HCT116 (cell line): ENCODE measurements around the gene GRIN2B. TPM values are rescaled to one million over a fixed set of nuclear protein-coding genes. Genes with fewer than 3 reads are reported as not detected.

Experiments
- ATAC-seq: fragments of 200-7000 bp; cut with Tn5 transposase; 2 replicates; pipeline ENCODE4 v1.9.1; 2020; ENCODE audit warnings: mild to moderate bottlenecking, moderate library complexity
- BruUV-seq: library from RNA; stranded (reverse); fragments of 400-500 nt; replicated peaks from 2 replicates; lab custom pipeline; 2021; lab: Mats Ljungman, UMichigan
- CTCF ChIA-PET: fragments of 300-600 bp; sonication (Branson Sonifier 250); formaldehyde crosslinking; loops from one replicate; lab custom pipeline; 2021; ENCODE audit warnings: antibody characterized with exemption; lab: Charles Lee
- POLR2A ChIA-PET: fragments of 300-600, 350-600 bp; sonication (Branson Sonifier 250); formaldehyde crosslinking; loops from one replicate; lab custom pipeline; 2021; ENCODE audit warnings: antibody characterized with exemption; lab: Charles Lee
- RAD21 ChIA-PET, 2 experiments: fragments of 300-600 bp; sonication (Branson Sonifier 250); formaldehyde crosslinking; loops; one replicate each; lab custom pipeline; 2023; ENCODE audit warnings: low total read pairs in 2 of 2; ENCODE audit not compliant: uncharacterized antibody in 2 of 2, unreplicated experiment in 2 of 2, low non-redundant PET in 1 of 2; lab: Charles Lee
- DNase-seq: peaks from one replicate; pipeline ENCODE4 v3.0.0-alpha.2; 2010; ENCODE audit warnings: low read depth, low spot score
- H2AFZ ChIP-seq: fragments of 200-600 bp; shearing (Covaris generic), sonication (generic); 2 replicates; pipeline ENCODE4 v1.6.1; 2017; ENCODE audit warnings: low read depth, mixed run types, mixed read lengths, antibody characterized with exemption, low read length; ENCODE audit not compliant: poor library complexity, severe bottlenecking
- H3K27ac ChIP-seq: 2 replicates; pipeline ENCODE4 v1.5.1; 2012; ENCODE audit warnings: low read depth, low read length
- H3K27me3 ChIP-seq: fragments of 200-600 bp; sonication (generic); 2 replicates; pipeline ENCODE4 v1.6.1; 2016; ENCODE audit warnings: mixed run types, low read length, mixed read lengths; ENCODE audit not compliant: insufficient read depth
- H3K36me3 ChIP-seq, 2 experiments: fragments of 200-500 bp in 1 of 2; fragments of 200-600 bp in 1 of 2; sonication (Bioruptor generic) in 1 of 2; sonication (generic) in 1 of 2; 2 replicates each; pipeline versions ENCODE4 v1.5.1 to v1.6.1; 2014 to 2016; ENCODE audit warnings: low read length in 2 of 2, inconsistent platforms in 1 of 2, mixed read lengths in 1 of 2, mixed run types in 1 of 2; ENCODE audit not compliant: insufficient read depth in 2 of 2, control insufficient read depth in 1 of 2
- H3K4me1 ChIP-seq, 2 experiments: fragments of 200-600 bp in 1 of 2; sonication (generic) in 1 of 2; 2 replicates each; pipeline versions ENCODE4 v1.5.1 to v1.6.1; 2012 to 2017; ENCODE audit warnings: low read length in 2 of 2, inconsistent platforms in 1 of 2, mild to moderate bottlenecking in 1 of 2, mixed read lengths in 1 of 2, mixed run types in 1 of 2, moderate library complexity in 1 of 2; ENCODE audit not compliant: insufficient read depth in 2 of 2, control insufficient read depth in 1 of 2
- H3K4me2 ChIP-seq: fragments of 200-600 bp; sonication (generic); 2 replicates; pipeline ENCODE4 v1.6.1; 2017; ENCODE audit warnings: mixed run types, low read length, mixed read lengths
- H3K4me3 ChIP-seq, 2 experiments: fragments of 200-600 bp in 1 of 2; sonication (generic) in 1 of 2; replicated peaks in 1 of 2; 2 replicates each; pipeline ENCODE4 v1.5.1; 2011 to 2016; ENCODE audit warnings: low read length in 2 of 2, control low read depth in 1 of 2, low read depth in 1 of 2, mild to moderate bottlenecking in 1 of 2, mixed read lengths in 1 of 2, mixed run types in 1 of 2
- H3K79me2 ChIP-seq: fragments of 200-600 bp; sonication (generic); 2 replicates; pipeline ENCODE4 v1.6.1; 2017; ENCODE audit warnings: mild to moderate bottlenecking, mixed run types, low read length, moderate library complexity, mixed read lengths; ENCODE audit not compliant: insufficient read depth
- H3K9ac ChIP-seq: fragments of 200-600 bp; sonication (generic); 2 replicates; pipeline ENCODE4 v1.6.1; 2016; ENCODE audit warnings: low read length, mixed read lengths
- H3K9me2 ChIP-seq: fragments of 200-600 bp; sonication (generic), shearing (Covaris generic); 2 replicates; pipeline ENCODE4 v1.6.1; 2017; ENCODE audit warnings: mixed run types, mild to moderate bottlenecking, moderate library complexity; ENCODE audit not compliant: insufficient read depth
- H3K9me3 ChIP-seq, 2 experiments: fragments of 200-500 bp in 1 of 2; fragments of 200-600 bp in 1 of 2; sonication (Bioruptor generic) in 1 of 2; sonication (generic) in 1 of 2; 2 replicates each; pipeline ENCODE4 v1.6.1; 2014 to 2017; ENCODE audit warnings: low read length in 2 of 2, mixed read lengths in 2 of 2, inconsistent platforms in 1 of 2, low read depth in 1 of 2, mild to moderate bottlenecking in 1 of 2, mixed run types in 1 of 2, moderate library complexity in 1 of 2; ENCODE audit not compliant: control insufficient read depth in 1 of 2, insufficient read depth in 1 of 2
- H4K20me1 ChIP-seq: fragments of 200-600 bp; sonication (generic), shearing (Covaris generic); 2 replicates; pipeline ENCODE4 v1.6.1; 2017; ENCODE audit warnings: mixed run types, mild to moderate bottlenecking, moderate library complexity; ENCODE audit not compliant: insufficient read depth
- ATF3 ChIP-seq: IDR thresholded peaks from 2 replicates; pipeline ENCODE4 v1.6.1; 2012
- CBX3 ChIP-seq: IDR thresholded peaks from 2 replicates; pipeline ENCODE4 v1.6.1; 2012; ENCODE audit warnings: low read depth
- CEBPB ChIP-seq: IDR thresholded peaks from 2 replicates; pipeline ENCODE4 v1.6.1; 2012; ENCODE audit warnings: low read depth
- CTCF ChIP-seq, 3 experiments: fragments of 200-600 bp in 1 of 3; sonication (generic) in 1 of 3; IDR thresholded peaks in 2 of 3; conservative IDR thresholded peaks in 1 of 3; 2 replicates each; pipeline ENCODE4 v1.5.1; 2012 to 2017; ENCODE audit warnings: low read depth in 2 of 3, low read length in 2 of 3, antibody characterized with exemption in 1 of 3, borderline replicate concordance in 1 of 3, control low read depth in 1 of 3, mild to moderate bottlenecking in 1 of 3, mixed read lengths in 1 of 3, mixed run types in 1 of 3, moderate library complexity in 1 of 3; ENCODE audit not compliant: insufficient read depth in 1 of 3
- ELF1 ChIP-seq: IDR thresholded peaks from 2 replicates; pipeline ENCODE4 v1.6.1; 2012; ENCODE audit warnings: low read depth, borderline replicate concordance
- RAD21 ChIP-seq: IDR thresholded peaks from 2 replicates; pipeline ENCODE4 v1.6.1; 2012; ENCODE audit warnings: low read depth, mild to moderate bottlenecking
- SP1 ChIP-seq: IDR thresholded peaks from 2 replicates; pipeline ENCODE4 v1.6.1; 2012; ENCODE audit warnings: low read depth
- TCF7L2 ChIP-seq: IDR thresholded peaks from 2 replicates; pipeline ENCODE4 v1.7.0; 2011; ENCODE audit warnings: borderline replicate concordance, inconsistent platforms; ENCODE audit not compliant: insufficient read depth, insufficient read length; ENCODE audit errors: extremely low read depth
- ZFX ChIP-seq: fragments of 450-650 bp; IDR thresholded peaks from 2 replicates; pipeline ENCODE4 v1.6.1; 2017
- intact Hi-C: fragments of 100-400 bp; cut with micrococcal nuclease; formaldehyde crosslinking; loops from 2 replicates; pipeline ENCODE4 v1.10.0; 2022
- total RNA-seq: library from RNA; stranded (reverse); gene quantifications from one replicate; pipeline ENCODE4 v1.2.1, GENCODE V29; 2021; ENCODE audit not compliant: unreplicated experiment

Gene GRIN2B
- total RNA-seq, 1 experiment from 2014 or later: 14.2 TPM

GRCh38 chr12:13976028-13976584 lies 5.3 kb downstream of the GRIN2B start:
- RAD21 ChIA-PET: no interaction called here
- intact Hi-C loops: no loop called here
- TF ChIP-seq CTCF (IDR thresholded peaks at IDR 0.05 in 2 of 3, conservative IDR thresholded peaks at IDR 0.05 in 1 of 3; ENCODE audit: borderline replicate concordance in 1 of 3, insufficient read depth in 1 of 3, low read depth in 2 of 3, low read length in 2 of 3) (0 out of 6 replicates have a peak, but pooled peaks of 1 of the 3 experiments have one; percentile 21), ELF1 (no peak)

GRCh38 chr12:13973996-13974395 lies 7.4 kb downstream of the GRIN2B start:
- H3K36me3 ChIP-seq: no peaks in the 10 kb centered on the region
- no TSS peak for BruUV-seq
- RAD21 ChIA-PET: no interaction called here
- H3K4me3 ChIP-seq: no peak overlapping the region
- H3K9me3 ChIP-seq: no peaks in the 10 kb centered on the region
- CTCF ChIA-PET: interaction anchor here (1.0 to 4.0 kb wide), 2 partner anchors 8 to 12 kb away, joined by 3 to 20 read pairs; partner anchors contain the start of gene GRIN2B
- ATAC-seq (no peak), DNase-seq (no peak)
- no peaks in the 10 kb centered on the region for H3K4me1 ChIP-seq
- H3K27me3 ChIP-seq: no peaks in the 10 kb centered on the region
- no peaks in the 10 kb centered on the region for H3K9me2 ChIP-seq
- no peak for TF ChIP-seq CEBPB
- no peak for TF ChIP-seq ATF3
- no peak for TF ChIP-seq ZFX
- no peak for TF ChIP-seq SP1
- TF ChIP-seq RAD21: no peak
- no peak for TF ChIP-seq TCF7L2
- no peak for TF ChIP-seq CBX3
- TF ChIP-seq, all 23 proteins: peak for 0
- no peak overlapping the region for H3K27ac ChIP-seq
- no peaks in the 10 kb centered on the region for H3K79me2 ChIP-seq
- no peak overlapping the region for H2AFZ ChIP-seq
- H4K20me1 ChIP-seq: no peaks in the 10 kb centered on the region
- H3K4me2 ChIP-seq: no peak overlapping the region
- POLR2A ChIA-PET: no interaction called here
- H3K9ac ChIP-seq: no peak overlapping the region
- intact Hi-C loops: no loop called here

More at GRCh38 chr12:13976028-13976584, 5.3 kb downstream of the GRIN2B start:
- Histone ChIP-seq H3K4me3 (no peak overlapping the region), H3K27me3 (peaks cover 5% of the 10 kb centered on the region; the same call in 1 of the 2 replicates), H3K9me3 (no peaks in the 10 kb centered on the region), H3K4me1 (peaks cover 0 to 9% of the 10 kb centered on the region in 2 experiments; a peak in 1 of 4 replicates), H3K4me2 (no peak overlapping the region), H4K20me1 (no peaks in the 10 kb centered on the region), H2AFZ (no peak overlapping the region), H3K9ac (no peak overlapping the region), H3K79me2 (no peaks in the 10 kb centered on the region), H3K9me2 (no peaks in the 10 kb centered on the region), H3K36me3 (no peaks in the 10 kb centered on the region), H3K27ac (no peak overlapping the region)
- DNase-seq: no peak
- no peak for ATAC-seq
- POLR2A ChIA-PET: no interaction called here
- CTCF ChIA-PET: interaction anchor here (0.6 to 1.4 kb wide), 3 partner anchors 9 to 192 kb away, joined by 3 to 4 read pairs (median 3); no protein-coding TSS in a partner anchor
- no TSS peak for BruUV-seq
